T-helper 2 cell treated with Interferon-gamma antibody and Interleukin-4, amounts not matched to agents 100 ng/mL and 5 ng/mL, for 36 hours (primary cell): ENCODE measurements around the gene STAC3. TPM values are rescaled to one million over a fixed set of nuclear protein-coding genes. Genes with fewer than 3 reads are reported as not detected.
"Not testable (repeated sequence)": the region's sequence is repeated elsewhere in the genome, so short reads cannot be mapped to it uniquely, and the experiment has no call there.

Experiments used
- intact Hi-C: fragments of 100-400 bp; cut with micrococcal nuclease; formaldehyde crosslinking; loops from one replicate; pipeline ENCODE4 v1.15.1; 2023
- total RNA-seq: library from RNA; stranded (reverse); gene quantifications from 2 replicates; pipeline ENCODE4 v1.2.3, GENCODE V29; 2022

STAC3 gene
- 8.8 and 9.1 TPM in 2 replicates for total RNA-seq

- intact Hi-C loops: no loop called here
These were observed at the start of gene STAC3 for GRCh38 chr12:57250956-57251355. STAC3 (minus strand) TSS chr12:57251187; CDS start chr12:57249636, 1,551 bp downstream.

GRCh38 chr12:57299514-57300016 lies 48.6 kb upstream of the STAC3 start:
- intact Hi-C loops: no loop called here

- intact Hi-C loops: no loop called here
These were observed 45.3 kb upstream of the STAC3 start for GRCh38 chr12:57296291-57296690.

- intact Hi-C loops: loop anchor here (5.0 kb wide), 1 partner anchor 175 kb away; the partner anchor contains the start of genes GLI1 and INHBE
These were observed 31.1 kb upstream of the STAC3 start for GRCh38 chr12:57282073-57282472.

GRCh38 chr12:57280211-57281062 lies 29.4 kb upstream of the STAC3 start:
- intact Hi-C loops: loop anchor here (5.0 kb wide), 1 partner anchor 177 kb away; the partner anchor contains the start of genes GLI1 and INHBE

GRCh38 chr12:57278465-57279381 lies 27.7 kb upstream of the STAC3 start:
- intact Hi-C loops: no loop called here

- intact Hi-C loops: no loop called here
These were observed 26.1 kb upstream of the STAC3 start for GRCh38 chr12:57276935-57277563.

GRCh38 chr12:57276233-57276632 lies 25.2 kb upstream of the STAC3 start:
- intact Hi-C loops: not testable (repeated sequence)

GRCh38 chr12:57273516-57273915 lies 22.5 kb upstream of the STAC3 start:
- intact Hi-C loops: no loop called here

GRCh38 chr12:57272337-57273151 lies 21.6 kb upstream of the STAC3 start:
- intact Hi-C loops: no loop called here

GRCh38 chr12:57270966-57271470 lies 20.0 kb upstream of the STAC3 start:
- intact Hi-C loops: no loop called here

- intact Hi-C loops: no loop called here
These were observed 17.3 kb upstream of the STAC3 start for GRCh38 chr12:57268264-57268663.

GRCh38 chr12:57266681-57267080 lies 15.7 kb upstream of the STAC3 start:
- intact Hi-C loops: no loop called here

- intact Hi-C loops: loop anchor here (2.0 kb wide), 2 partner anchors 190 to 200 kb away; no protein-coding TSS in a partner anchor
These were observed 12.1 kb upstream of the STAC3 start for GRCh38 chr12:57263096-57263495.

- intact Hi-C loops: loop anchor here (2.0 kb wide), 2 partner anchors 191 to 201 kb away; no protein-coding TSS in a partner anchor
These were observed 11.3 kb upstream of the STAC3 start for GRCh38 chr12:57262126-57262822.

GRCh38 chr12:57261428-57261865 lies 10.5 kb upstream of the STAC3 start:
- intact Hi-C loops: no loop called here

- intact Hi-C loops: no loop called here
These were observed 9.4 kb upstream of the STAC3 start for GRCh38 chr12:57260366-57260765.

GRCh38 chr12:57258977-57259970 lies 8.3 kb upstream of the STAC3 start:
- intact Hi-C loops: no loop called here
